Measurements from ENCODE around the gene PSMD4.
"Not testable (repeated sequence)": the region's sequence is repeated elsewhere in the genome, so short reads cannot be mapped to it uniquely, and the experiment has no call there.

Gene PSMD4

DNA sequence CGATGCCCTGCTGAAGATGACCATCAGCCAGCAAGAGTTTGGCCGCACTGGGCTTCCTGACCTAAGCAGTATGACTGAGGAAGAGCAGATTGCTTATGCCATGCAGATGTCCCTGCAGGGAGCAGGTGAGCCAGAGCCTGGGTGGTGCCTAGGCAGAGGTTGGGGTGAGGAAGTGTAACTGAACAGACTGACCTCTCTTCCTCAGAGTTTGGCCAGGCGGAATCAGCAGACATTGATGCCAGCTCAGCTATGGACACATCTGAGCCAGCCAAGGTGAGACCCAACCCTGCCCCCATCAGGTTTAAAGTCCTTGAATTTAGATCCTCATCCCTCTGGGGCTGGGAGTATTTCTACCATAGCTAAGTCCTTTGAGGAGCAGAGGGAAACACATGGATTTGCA lies 11.8 kb downstream of the PSMD4 start:
- Mint-ChIP-seq H3K4me3 (no peak overlapping the region), H3K27me3 (ENCODE audit: low read depth) (no peaks in the 10 kb centered on the region), H3K27ac (no peak overlapping the region), H3K9me3 (no peaks in the 10 kb centered on the region), H3K36me3 (ENCODE audit: low read depth) (peaks cover 60% of the 10 kb centered on the region), H3K4me1 (no peaks in the 10 kb centered on the region)
- TF ChIP-seq, protein P1, sequence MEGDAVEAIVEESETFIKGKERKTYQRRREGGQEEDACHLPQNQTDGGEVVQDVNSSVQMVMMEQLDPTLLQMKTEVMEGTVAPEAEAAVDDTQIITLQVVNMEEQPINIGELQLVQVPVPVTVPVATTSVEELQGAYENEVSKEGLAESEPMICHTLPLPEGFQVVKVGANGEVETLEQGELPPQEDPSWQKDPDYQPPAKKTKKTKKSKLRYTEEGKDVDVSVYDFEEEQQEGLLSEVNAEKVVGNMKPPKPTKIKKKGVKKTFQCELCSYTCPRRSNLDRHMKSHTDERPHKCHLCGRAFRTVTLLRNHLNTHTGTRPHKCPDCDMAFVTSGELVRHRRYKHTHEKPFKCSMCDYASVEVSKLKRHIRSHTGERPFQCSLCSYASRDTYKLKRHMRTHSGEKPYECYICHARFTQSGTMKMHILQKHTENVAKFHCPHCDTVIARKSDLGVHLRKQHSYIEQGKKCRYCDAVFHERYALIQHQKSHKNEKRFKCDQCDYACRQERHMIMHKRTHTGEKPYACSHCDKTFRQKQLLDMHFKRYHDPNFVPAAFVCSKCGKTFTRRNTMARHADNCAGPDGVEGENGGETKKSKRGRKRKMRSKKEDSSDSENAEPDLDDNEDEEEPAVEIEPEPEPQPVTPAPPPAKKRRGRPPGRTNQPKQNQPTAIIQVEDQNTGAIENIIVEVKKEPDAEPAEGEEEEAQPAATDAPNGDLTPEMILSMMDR (IDR thresholded peaks at IDR 0.05; ENCODE audit: unreplicated experiment in 3 of 3), result no peak

DNA sequence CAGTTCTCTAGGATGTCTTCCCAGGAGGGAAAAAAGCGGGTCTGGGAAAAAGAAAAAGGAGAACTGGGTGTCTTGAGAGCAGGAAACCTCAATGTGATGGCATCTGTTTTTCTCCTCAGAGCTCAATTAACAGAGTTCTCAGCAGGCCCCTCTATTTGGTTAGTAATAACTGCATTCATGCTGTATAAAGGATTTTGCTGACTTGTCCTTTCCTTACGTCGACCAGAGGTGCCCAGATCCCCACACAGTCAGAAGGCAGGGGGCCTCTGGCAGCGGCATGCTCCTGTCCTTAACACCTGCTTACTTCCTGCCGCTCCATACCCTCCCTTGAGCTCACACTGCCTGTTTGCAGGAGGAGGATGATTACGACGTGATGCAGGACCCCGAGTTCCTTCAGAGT lies 12.3 kb downstream of the PSMD4 start:
- H3K4me3 Mint-ChIP-seq, result no peak overlapping the region
- peaks cover 64% of the 10 kb centered on the region for H3K36me3 Mint-ChIP-seq (ENCODE audit: low read depth)
- no peaks in the 10 kb centered on the region for H3K27me3 Mint-ChIP-seq (ENCODE audit: low read depth)
- H3K4me1 Mint-ChIP-seq, result no peaks in the 10 kb centered on the region
- H3K9me3 Mint-ChIP-seq, result no peaks in the 10 kb centered on the region
- TF ChIP-seq, protein P1 (IDR thresholded peaks at IDR 0.05; ENCODE audit: unreplicated experiment in 3 of 3), result no peak
- H3K27ac Mint-ChIP-seq, result no peak overlapping the region

- H3K9me3 Mint-ChIP-seq, result no peaks in the 10 kb centered on the region
- no peak overlapping the region for H3K27ac Mint-ChIP-seq
- no peaks in the 10 kb centered on the region for H3K4me1 Mint-ChIP-seq
- H3K4me3 Mint-ChIP-seq, result no peak overlapping the region
- H3K36me3 Mint-ChIP-seq (ENCODE audit: low read depth), result peaks cover 62% of the 10 kb centered on the region
- TF ChIP-seq, protein P1 (IDR thresholded peaks at IDR 0.05; ENCODE audit: unreplicated experiment in 3 of 3), result no peak
- H3K27me3 Mint-ChIP-seq (ENCODE audit: low read depth), result no peaks in the 10 kb centered on the region
Measured at GRCh38 chr1:151267760-151268159, 13.2 kb downstream of the PSMD4 start.

- no peaks in the 10 kb centered on the region for H3K9me3 Mint-ChIP-seq
- H3K4me3 Mint-ChIP-seq, result no peak overlapping the region
- peaks cover 22% of the 10 kb centered on the region for H3K36me3 Mint-ChIP-seq (ENCODE audit: low read depth)
- no peaks in the 10 kb centered on the region for H3K27me3 Mint-ChIP-seq (ENCODE audit: low read depth)
- TF ChIP-seq, protein P1 (IDR thresholded peaks at IDR 0.05; ENCODE audit: unreplicated experiment in 3 of 3), result no peak
- no peak overlapping the region for H3K27ac Mint-ChIP-seq
- H3K4me1 Mint-ChIP-seq, result peaks cover 4% of the 10 kb centered on the region
Measured at GRCh38 chr1:151273924-151274466, 19.5 kb downstream of the PSMD4 start.

- H3K4me1 Mint-ChIP-seq, H3K4me3 Mint-ChIP-seq: not testable (repeated sequence)
Measured at GRCh38 chr1:151275341-151275740, 20.8 kb downstream of the PSMD4 start.

DNA sequence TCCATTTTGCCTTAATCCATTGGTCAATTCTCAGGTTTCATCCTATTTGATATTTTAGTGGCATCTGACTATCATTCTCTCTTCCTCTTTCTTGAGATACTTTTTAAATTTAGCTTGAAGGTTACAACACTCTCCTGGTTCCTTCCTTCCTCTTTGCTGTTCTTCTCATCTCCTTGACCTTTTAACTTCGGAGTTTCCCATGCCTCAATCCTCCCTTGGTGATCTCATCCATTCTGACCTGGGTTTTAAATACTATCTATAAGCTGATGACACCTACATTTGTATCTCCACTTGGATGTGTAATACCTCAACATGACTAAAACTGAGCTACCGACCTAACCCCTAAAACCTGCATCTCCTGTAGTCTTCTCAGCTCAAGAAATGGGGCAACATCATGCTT lies 22.7 kb downstream of the PSMD4 start:
- H3K4me1 Mint-ChIP-seq, result peaks cover 4% of the 10 kb centered on the region

More at GRCh38 chr1:151275341-151275740, 20.8 kb downstream of the PSMD4 start:
- not testable (repeated sequence) for H3K27ac Mint-ChIP-seq; H3K27me3 Mint-ChIP-seq (ENCODE audit: low read depth); H3K9me3 Mint-ChIP-seq
- peaks cover 15% of the 10 kb centered on the region for H3K36me3 Mint-ChIP-seq (ENCODE audit: low read depth)

More for the DNA sequence above, 22.7 kb downstream of the PSMD4 start:
- no peak overlapping the region for H3K4me3 Mint-ChIP-seq
- H3K27me3 Mint-ChIP-seq (ENCODE audit: low read depth), result no peaks in the 10 kb centered on the region
- no peak overlapping the region for H3K27ac Mint-ChIP-seq
- H3K36me3 Mint-ChIP-seq (ENCODE audit: low read depth), result peaks cover 6% of the 10 kb centered on the region
- H3K9me3 Mint-ChIP-seq, result no peaks in the 10 kb centered on the region
- TF ChIP-seq, protein P1 (IDR thresholded peaks at IDR 0.05; ENCODE audit: unreplicated experiment in 3 of 3), result no peak

Data from nephron (organoid).